Activated CD4-positive, alpha-beta T cell treated with anti-CD3 and anti-CD28 coated beads, Interleukin-10, Interleukin-2, amounts not matched to agents 100 ng/mL and 50 ng/mL, durations not matched to agents 16 hours and 8 hours (primary cell): ENCODE measurements around the gene C2orf92.

Experiments used
- DNase-seq: peaks from one replicate; pipeline ENCODE4 v3.0.0-alpha.2; 2020

C2orf92 gene

GRCh38 chr2:97749581-97749980, 80.1 kb downstream of the C2orf92 start:
- no peak for DNase-seq

DNA sequence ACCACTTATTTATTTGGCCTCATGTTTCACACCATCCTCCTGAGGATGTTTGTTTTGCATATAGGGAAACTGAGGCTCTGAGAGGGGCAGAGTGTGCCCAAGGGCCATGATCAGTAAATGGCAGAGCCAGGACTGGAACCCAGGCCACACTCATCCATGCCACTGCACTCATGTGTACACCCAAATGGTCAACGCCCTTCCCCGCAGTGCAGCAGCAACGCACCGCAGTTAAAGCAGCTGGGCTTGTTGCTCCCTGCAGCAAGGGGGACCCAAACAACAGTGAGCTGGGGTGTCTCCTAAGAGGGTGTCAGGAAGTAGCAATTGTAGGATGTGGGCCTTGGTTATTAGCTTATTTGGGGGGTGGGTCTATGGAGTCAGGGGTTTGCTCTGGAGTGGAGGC, 80.5 kb downstream of the C2orf92 start:
- DNase-seq: no peak

- no peak for DNase-seq
Measured at GRCh38 chr2:97751752-97752151, 82.2 kb downstream of the C2orf92 start.
